ENCODE measurements around the gene SLX1A. TPM values are rescaled to one million over a fixed set of nuclear protein-coding genes. Genes with fewer than 3 reads are reported as not detected.

Gene SLX1A
- total RNA-seq, 2 donors from 2014 or later: 20.1 to 43.6 TPM

DNA sequence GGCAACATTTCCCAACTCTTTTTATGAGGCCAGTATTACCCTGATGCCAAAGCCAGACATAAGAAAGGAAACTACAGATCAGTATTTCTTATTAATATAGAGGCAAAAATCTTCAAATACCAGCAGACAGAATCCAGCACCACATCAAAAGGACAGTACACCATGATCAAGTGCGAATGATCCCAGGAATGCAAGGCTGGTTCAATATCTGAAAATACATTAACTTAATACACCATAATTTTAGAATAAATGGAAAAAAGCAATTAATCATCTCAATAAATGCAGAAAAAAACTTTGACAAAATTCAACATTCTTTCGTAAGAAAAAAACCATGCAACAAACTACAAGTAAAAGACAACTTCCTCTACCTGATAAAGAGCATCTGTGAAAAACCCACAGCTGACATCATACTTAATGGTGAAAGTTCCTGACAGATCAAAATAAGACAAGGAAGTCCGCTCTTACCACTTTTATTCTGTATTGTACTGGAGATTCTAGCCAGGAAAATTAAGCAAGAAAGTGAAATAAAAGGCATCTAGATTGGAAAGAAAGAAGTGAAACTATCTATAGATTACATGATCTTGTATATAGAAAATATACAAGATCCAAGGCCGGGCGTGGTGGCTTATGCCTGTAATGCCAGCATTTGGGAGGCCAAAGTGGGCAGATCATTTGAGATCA lies 44.3 kb upstream of the SLX1A start:
- TF ChIP-seq CTCF (IDR thresholded peaks at IDR 0.05): no peak
- ATAC-seq (ENCODE audit: insufficient number of reproducible peaks, low FRiP score, low read depth) (no peak), DNase-seq (ENCODE audit: low spot score) (no peak)
- Histone ChIP-seq H3K4me1 (ENCODE audit: control insufficient read depth in 1 of 2, low read depth in 2 of 2) (no peaks in the 10 kb centered on the region), H3K27ac (no peak overlapping the region), H3K27me3 (replicated peaks; ENCODE audit: insufficient read depth) (no peaks in the 10 kb centered on the region), H3K36me3 (no peaks in the 10 kb centered on the region), H3K9me3 (peaks cover 10% of the 10 kb centered on the region), H3K4me3 (no peak overlapping the region)

DNA sequence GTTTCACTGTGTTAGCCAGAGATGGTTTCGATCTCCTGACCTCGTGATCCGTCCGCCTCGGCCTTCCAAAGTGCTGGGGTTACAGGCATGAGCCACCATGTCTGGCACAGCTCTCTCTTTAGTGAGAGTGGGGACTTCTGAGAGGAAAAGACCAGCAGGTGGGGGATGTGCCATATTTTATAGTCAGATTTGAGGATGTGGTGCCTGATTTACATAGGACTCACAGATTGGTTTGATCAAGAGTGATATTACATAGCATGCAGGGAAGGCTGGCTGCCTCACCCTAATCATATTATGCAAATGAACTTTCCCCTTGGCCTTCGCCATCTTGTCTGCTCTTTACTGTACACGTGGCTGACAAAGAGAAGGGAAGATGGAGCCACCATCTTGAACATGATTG lies 42.6 kb upstream of the SLX1A start:
- ATAC-seq (ENCODE audit: insufficient number of reproducible peaks, low FRiP score, low read depth): no peak

DNA sequence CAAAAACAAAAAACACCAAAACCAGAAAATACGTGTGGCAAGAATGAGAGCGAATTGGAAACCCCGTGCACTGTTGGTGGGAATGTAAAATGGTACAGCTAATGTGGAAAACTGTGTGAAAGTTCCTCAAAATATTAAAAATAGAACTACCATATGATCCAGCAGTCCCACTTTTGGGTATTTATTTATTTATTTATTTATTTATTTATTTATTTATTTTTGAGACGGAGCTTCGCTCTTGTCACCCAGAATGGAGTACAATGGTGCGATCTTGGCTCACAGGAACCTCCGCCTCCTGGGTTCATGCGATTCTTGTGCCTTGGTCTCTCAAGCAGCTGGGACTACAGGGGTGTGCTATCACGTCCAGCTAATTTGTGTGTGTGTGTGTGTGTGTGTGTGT lies 41.2 kb upstream of the SLX1A start:
- peaks cover 10% of the 10 kb centered on the region for H3K9me3 ChIP-seq
- no peak for ATAC-seq (ENCODE audit: insufficient number of reproducible peaks, low FRiP score, low read depth)

More for the DNA sequence above, 42.6 kb upstream of the SLX1A start:
- Histone ChIP-seq H3K4me1 (ENCODE audit: control insufficient read depth in 1 of 2, low read depth in 2 of 2) (no peaks in the 10 kb centered on the region), H3K27ac (no peak overlapping the region), H3K9me3 (peaks cover 10% of the 10 kb centered on the region), H3K36me3 (no peaks in the 10 kb centered on the region), H3K27me3 (replicated peaks; ENCODE audit: insufficient read depth) (no peaks in the 10 kb centered on the region), H3K4me3 (no peak overlapping the region)
- no peak for DNase-seq (ENCODE audit: low spot score)
- TF ChIP-seq CTCF (IDR thresholded peaks at IDR 0.05): no peak

GRCh38 chr16:30155188-30155587 lies 38.5 kb upstream of the SLX1A start:
- Histone ChIP-seq H3K27ac (no peak overlapping the region), H3K36me3 (no peaks in the 10 kb centered on the region), H3K4me1 (ENCODE audit: control insufficient read depth in 1 of 2, low read depth in 2 of 2) (no peaks in the 10 kb centered on the region), H3K4me3 (no peak overlapping the region), H3K27me3 (replicated peaks; ENCODE audit: insufficient read depth) (no peaks in the 10 kb centered on the region), H3K9me3 (no peaks in the 10 kb centered on the region)
- DNase-seq (ENCODE audit: low spot score) (no peak), ATAC-seq (ENCODE audit: insufficient number of reproducible peaks, low FRiP score, low read depth) (no peak)
- no peak for TF ChIP-seq CTCF (IDR thresholded peaks at IDR 0.05)

More for the DNA sequence above, 41.2 kb upstream of the SLX1A start:
- Histone ChIP-seq H3K4me3 (no peak overlapping the region), H3K27me3 (replicated peaks; ENCODE audit: insufficient read depth) (no peaks in the 10 kb centered on the region), H3K4me1 (ENCODE audit: control insufficient read depth in 1 of 2, low read depth in 2 of 2) (no peaks in the 10 kb centered on the region), H3K36me3 (no peaks in the 10 kb centered on the region), H3K27ac (no peak overlapping the region)
- no peak for TF ChIP-seq CTCF (IDR thresholded peaks at IDR 0.05)
- no peak for DNase-seq (ENCODE audit: low spot score)

GRCh38 chr16:30157214-30157613 lies 36.5 kb upstream of the SLX1A start:
- H3K36me3 ChIP-seq: no peaks in the 10 kb centered on the region
- H3K9me3 ChIP-seq: no peaks in the 10 kb centered on the region
- no peak overlapping the region for H3K27ac ChIP-seq
- no peak overlapping the region for H3K4me3 ChIP-seq
- TF ChIP-seq CTCF (IDR thresholded peaks at IDR 0.05): no peak
- H3K27me3 ChIP-seq (replicated peaks; ENCODE audit: insufficient read depth): no peaks in the 10 kb centered on the region
- H3K4me1 ChIP-seq (ENCODE audit: control insufficient read depth in 1 of 2, low read depth in 2 of 2): no peaks in the 10 kb centered on the region
- ATAC-seq (ENCODE audit: insufficient number of reproducible peaks, low FRiP score, low read depth) (no peak), DNase-seq (ENCODE audit: low spot score) (no peak)
